HUDEP-2 (cell line): ENCODE measurements around the gene LMNA.
A peak's percentile ranks its signal among the peaks of the same experiment; 100 is the strongest.
"Not testable (repeated sequence)": the region's sequence is repeated elsewhere in the genome, so short reads cannot be mapped to it uniquely, and the experiment has no call there.

Source experiments
- DNase-seq, 76 experiments: peaks; one replicate each; lab custom pipeline; 2025; ENCODE audit not compliant: unreplicated experiment in 76 of 76; lab: John Stamatoyannopoulos, UW

The LMNA gene

GRCh38 chr1:156103521-156103947 lies 11.0 kb upstream of the LMNA start:
- DNase-seq, result peak in 74 of 76 experiments; percentile 20 to 92 (median 78)

GRCh38 chr1:156104065-156104810 lies 10.3 kb upstream of the LMNA start:
- peak in 70 of 76 experiments; percentile 10 to 84 (median 67) for DNase-seq

GRCh38 chr1:156104861-156105832 lies 9.4 kb upstream of the LMNA start:
- peak in 19 of 76 experiments; percentile 10 to 47 (median 26) for DNase-seq

DNA sequence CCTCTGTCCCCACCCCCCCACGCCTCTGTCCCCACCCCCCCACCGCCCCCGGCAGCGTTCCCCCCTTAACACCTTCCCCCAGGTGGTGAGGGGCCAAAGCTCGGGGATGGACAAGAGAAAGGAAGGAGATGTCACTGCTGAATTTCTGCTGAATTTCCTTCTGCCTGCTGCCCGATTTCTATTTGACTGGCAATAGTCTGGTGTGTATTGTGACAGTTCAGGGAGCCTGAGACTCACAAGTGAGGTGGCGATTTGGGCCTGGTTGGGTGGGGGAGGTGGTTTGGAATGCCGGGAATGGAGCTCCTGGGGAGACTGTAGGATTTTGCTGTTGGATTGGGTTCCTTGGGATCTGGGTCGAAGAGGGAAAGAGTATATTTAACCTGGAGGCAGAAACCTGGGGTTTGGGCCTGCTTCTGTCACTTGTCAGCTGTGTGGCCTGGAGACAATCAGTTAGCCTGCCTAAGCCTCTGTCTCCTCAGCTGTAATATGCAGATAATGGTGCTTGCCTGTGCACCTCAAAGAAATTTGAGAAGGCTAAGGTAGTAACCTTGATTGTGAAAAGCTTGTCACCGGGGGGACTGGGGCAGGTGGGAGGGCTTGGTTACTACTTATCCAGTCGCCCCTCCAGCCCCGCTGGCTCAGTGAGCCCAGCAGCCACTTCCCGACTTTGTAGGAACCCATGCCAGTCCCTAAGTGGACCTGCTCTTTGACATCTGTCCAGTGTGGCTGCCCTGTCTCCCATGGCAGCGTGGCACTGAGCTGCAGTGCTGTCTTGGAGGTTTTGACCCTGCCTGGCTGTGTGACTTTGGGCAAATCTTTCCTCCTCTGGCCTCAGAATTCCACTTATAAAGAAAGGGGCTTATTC lies 7.7 kb upstream of the LMNA start:
- peak in 29 of 76 experiments; percentile 13 to 73 (median 33) for DNase-seq

DNA sequence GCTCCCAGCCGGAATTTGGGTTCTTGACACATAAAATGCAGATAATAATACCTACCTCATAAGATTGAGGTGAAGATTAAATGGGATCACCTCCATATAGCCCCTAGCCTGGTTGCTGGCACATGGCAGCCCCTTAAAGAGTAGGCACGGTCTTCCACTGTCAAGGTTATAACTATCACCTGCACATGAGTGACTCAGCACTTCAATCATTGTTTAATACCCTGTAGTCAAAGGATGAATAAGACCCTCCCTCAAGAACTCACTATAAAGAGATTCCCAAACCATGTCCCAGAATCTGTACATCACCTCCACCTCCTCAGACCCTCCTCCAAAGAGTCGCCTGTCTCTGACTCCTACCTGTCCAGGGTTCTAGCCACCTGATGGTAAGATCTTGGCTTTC lies 6.5 kb upstream of the LMNA start:
- DNase-seq, result no peak

- DNase-seq, result no peak
These were observed 5.8 kb upstream of the LMNA start for GRCh38 chr1:156108664-156109241.

- no peak for DNase-seq
These were observed 4.3 kb upstream of the LMNA start for GRCh38 chr1:156110252-156110651.

DNA sequence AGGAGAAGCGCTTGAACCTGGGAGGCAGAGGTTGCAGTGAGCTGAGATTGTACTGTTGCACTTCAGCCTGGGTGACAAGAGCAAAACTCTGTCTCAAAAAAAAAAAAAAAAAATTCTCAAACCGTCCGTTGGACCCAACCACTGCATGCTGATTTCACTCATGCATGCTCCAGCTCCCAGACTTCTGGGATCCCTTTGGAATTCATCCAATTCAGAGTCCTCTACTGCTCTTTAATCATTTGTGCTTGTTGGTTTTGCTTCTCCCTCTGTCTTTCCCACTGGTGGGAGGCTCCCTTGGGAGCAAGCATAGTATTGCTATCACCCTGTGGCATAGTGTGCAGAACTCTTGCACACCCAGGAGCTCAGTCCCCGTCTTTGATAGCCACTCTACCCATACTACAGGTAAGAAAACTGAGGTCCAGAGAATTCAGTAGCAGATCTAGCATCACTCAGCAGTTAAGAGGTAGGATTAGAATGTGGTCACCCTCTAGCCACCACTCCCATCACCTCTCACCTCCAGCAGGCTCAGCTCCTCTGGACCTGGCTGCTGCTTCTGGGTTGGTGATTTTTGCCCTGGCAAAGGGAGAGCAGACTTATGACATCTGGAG lies 3.1 kb upstream of the LMNA start:
- no peak for DNase-seq

DNA sequence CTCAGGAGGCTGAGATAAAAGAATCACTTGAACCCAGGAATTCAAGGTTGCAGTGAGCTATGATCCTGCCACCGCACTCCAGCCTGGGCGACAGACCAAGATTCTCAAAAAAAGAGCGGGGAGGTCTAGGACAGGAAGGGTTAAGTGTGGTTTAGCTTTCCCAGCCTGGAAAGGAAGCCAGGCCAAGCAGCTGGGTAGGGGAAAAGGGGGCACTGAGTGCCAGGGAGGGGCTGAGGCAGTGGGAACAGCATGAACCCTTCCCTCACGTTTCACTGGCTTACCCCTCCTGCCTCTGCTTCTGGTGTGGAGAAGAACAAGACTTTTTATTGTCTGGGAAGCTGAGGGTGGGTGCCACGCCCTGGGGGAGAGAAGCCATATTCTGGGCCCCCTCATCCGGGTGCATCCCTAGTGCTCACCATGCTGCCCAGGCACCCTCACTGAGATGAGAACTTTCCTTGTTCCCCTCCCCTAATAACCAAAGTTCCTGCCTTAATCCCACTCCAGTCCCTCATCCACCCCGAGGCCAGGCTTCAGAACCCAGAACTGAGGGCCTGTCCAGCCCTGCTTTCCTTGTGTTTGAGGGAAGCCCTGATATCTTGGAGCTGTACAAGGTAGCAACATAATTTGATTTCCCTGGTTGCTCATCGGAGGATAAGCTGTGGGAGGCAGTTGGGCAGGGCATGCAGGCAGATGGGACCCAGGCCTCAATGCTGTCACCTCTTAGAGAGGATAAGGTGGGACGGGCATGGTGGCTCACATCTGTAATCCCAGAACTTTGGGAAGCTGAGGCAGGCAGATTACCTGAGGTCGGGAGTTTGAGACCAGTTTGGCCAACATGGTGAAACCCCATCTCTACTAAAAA lies 2.0 kb upstream of the LMNA start:
- DNase-seq, result no peak

GRCh38 chr1:156113282-156113950 lies 1.1 kb upstream of the LMNA start:
- no peak for DNase-seq

GRCh38 chr1:156114919-156115513 lies 505 bp downstream of the LMNA start:
- peak in 28 of 76 experiments; percentile 5 to 60 (median 34) for DNase-seq

DNA sequence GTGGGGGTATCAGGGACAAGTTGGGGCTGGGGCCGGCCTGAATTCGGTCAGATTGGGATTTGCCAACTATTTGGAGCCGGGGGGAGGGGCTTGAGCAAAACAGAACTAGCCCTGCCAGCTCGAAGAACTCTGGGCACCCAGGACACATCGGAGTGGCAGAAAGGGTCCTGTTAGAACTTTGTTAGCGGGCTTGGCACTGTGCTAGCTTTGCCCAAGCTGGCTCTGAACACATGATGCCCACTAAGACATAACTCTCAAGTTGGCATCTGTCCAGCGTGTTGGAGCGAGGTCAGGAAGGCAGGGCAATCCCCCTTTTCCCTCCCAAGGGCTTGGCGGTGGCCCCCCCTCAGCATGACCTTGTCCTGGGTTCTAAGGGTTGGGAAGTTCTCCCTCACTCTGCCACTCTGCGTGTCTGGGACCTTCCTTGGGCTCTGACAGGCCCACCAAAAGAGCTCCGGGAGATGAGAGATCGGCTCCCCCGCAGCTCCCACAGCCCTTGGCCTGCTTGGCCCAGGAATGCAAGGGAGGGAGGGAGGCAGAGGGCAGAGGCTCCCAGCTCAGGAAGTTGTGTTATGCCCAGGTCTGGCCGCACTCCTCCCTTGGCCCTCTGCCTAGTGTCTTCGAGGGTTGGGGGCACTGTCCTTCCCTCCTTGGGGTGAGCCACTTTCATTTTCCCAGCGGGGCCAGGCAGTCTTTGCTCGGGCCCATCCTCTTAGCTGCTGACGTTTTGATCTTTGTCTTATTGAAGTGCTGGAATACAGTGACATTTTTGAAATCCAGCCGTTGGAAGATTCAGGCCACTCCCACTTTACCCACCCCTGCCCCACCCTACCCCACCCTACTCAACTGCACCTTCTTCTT lies 1.2 kb downstream of the LMNA start:
- DNase-seq, result peak in 55 of 76 experiments; percentile 18 to 67 (median 41)

- not testable (repeated sequence) for DNase-seq
These were observed 2.2 kb downstream of the LMNA start for GRCh38 chr1:156116731-156117130.

GRCh38 chr1:156117414-156118176 lies 3.1 kb downstream of the LMNA start:
- DNase-seq, result no peak

DNA sequence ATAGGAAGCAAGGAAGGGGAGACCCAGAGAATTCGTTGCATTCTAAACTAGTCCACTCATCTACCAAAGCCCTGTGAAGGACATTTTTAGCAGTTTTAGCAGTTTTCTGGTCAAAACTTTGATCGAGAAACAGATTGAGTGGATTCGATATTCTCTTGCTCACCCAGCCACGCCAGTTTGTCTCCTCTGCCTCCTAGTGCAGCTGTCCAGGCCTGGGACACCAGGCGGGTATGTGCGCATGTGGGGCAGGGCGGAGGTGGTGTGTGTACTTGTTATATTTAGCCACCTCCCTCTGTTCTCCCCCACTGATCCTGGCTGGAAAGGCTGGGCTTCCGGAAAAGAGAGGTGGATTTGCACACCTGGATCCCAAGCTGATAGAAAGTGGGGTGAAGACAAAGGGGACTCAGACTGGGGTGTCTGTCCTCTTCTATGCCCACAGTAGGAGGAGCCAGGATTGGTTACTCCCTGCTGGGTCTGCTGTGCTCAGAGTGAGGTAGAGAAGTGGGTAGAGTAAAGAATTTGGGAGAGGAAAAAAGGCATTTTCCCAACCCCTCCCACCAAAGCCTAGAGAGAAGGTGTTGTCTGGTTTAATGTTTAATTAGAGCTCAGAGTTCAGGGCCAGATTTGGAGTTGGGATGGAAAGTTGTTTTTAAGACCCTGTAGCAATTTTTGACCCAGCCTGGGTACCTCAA lies 3.8 kb downstream of the LMNA start:
- DNase-seq, result peak in 22 of 76 experiments; percentile 9 to 43 (median 20)
